Kidney (tissue), 14 donors: ENCODE data around the gene RASAL1. TPM values are rescaled to one million over a fixed set of nuclear protein-coding genes. Genes with fewer than 3 reads are reported as not detected.
"Not testable (repeated sequence)": the region's sequence is repeated elsewhere in the genome, so short reads cannot be mapped to it uniquely, and the experiment has no call there.

Source experiments
- DNase-seq, 5 donors: peaks; one replicate each; pipeline ENCODE4 v3.0.0-alpha.2; 2013 to 2020
- FAIRE-seq: peaks from 2 replicates; lab custom pipeline; 2012; peaks lifted over from hg19 to GRCh38; lab: Jason Lieb, UNC
- H3K27ac ChIP-seq, 2 donors: one replicate each; pipeline ENCODE4 v1.7.0; 2013; ENCODE audit warnings: low read depth in 2 of 2, low read length in 2 of 2, inconsistent platforms in 1 of 2
- H3K27me3 ChIP-seq: one replicate; pipeline ENCODE4 v1.7.1; 2013; ENCODE audit warnings: low read length, inconsistent platforms; ENCODE audit not compliant: control insufficient read depth, insufficient read depth
- H3K36me3 ChIP-seq, 3 donors: one replicate each; pipeline versions ENCODE4 v1.7.0 to v1.7.1; 2013; ENCODE audit warnings: low read length in 3 of 3, control low read depth in 1 of 3, inconsistent platforms in 1 of 3; ENCODE audit not compliant: insufficient read depth in 3 of 3, control insufficient read depth in 2 of 3
- H3K4me1 ChIP-seq, 3 donors: one replicate each; pipeline versions ENCODE4 v1.7.0 to v1.7.1; 2013; ENCODE audit warnings: low read length in 3 of 3, inconsistent platforms in 1 of 3, low read depth in 1 of 3; ENCODE audit not compliant: control insufficient read depth in 2 of 3, insufficient read depth in 2 of 3
- H3K4me3 ChIP-seq, 3 donors: one replicate each; pipeline versions ENCODE4 v1.7.0 to v1.8.1; 2013; ENCODE audit warnings: low read length in 3 of 3, control low read depth in 1 of 3, inconsistent platforms in 1 of 3
- H3K9ac ChIP-seq, 3 donors: one replicate each; pipeline versions ENCODE4 v1.7.0 to v1.7.1; 2013; ENCODE audit warnings: low read length in 3 of 3, control low read depth in 1 of 3, inconsistent platforms in 1 of 3
- H3K9me3 ChIP-seq, 3 donors: one replicate each; pipeline versions ENCODE4 v1.7.0 to v1.7.1; 2013; ENCODE audit warnings: low read length in 3 of 3, control low read depth in 1 of 3, inconsistent platforms in 1 of 3; ENCODE audit not compliant: control insufficient read depth in 2 of 3, insufficient read depth in 1 of 3
- intact Hi-C: fragments of 100-400 bp; cut with DNase I; formaldehyde crosslinking; loops from one replicate; pipeline ENCODE4 v1.11.1; 2022
- polyA plus RNA-seq: library from polyadenylated mRNA; stranded (reverse); fragments of 350-450 nt; fragmentation: Illumina TruSeq; extraction: RNeasy Lipid Tissue Mini Kit (QIAGEN cat#74804); gene quantifications from one replicate; pipeline ENCODE4 v1.2.3, GENCODE V29; 2014; ENCODE audit warnings: low read depth, low replicate concordance; ENCODE audit not compliant: insufficient read depth
- total RNA-seq: library from RNA; stranded (reverse); fragmentation: NEBNext Ultra II Directional; extraction: Animal tissue kit (Norgen Biotek cat#: 25700); gene quantifications from one replicate; pipeline ENCODE4 v1.2.1, GENCODE V29; 2021
- TF ChIP-seq, protein P1 (sequence below): IDR thresholded peaks from 3 replicates; pipeline ENCODE4 v1.5.1; 2012; ENCODE audit warnings: mild to moderate bottlenecking, moderate library complexity, borderline replicate concordance; ENCODE audit not compliant: insufficient read depth; ENCODE audit errors: extremely low read depth
- donor health status: control.
- donor health status: control.
- donor health status: control.
- donor health status: control.
- donor health status: control.
- donor health status: DM: yes; HTN: yes; CAD: no.
- donor health status: Normal renal cell carcinoma (clear cell type).

RASAL1 gene
- total and polyA plus RNA-seq, 2 donors from 2014 or later = 23.5 to 58.3 TPM

DNA sequence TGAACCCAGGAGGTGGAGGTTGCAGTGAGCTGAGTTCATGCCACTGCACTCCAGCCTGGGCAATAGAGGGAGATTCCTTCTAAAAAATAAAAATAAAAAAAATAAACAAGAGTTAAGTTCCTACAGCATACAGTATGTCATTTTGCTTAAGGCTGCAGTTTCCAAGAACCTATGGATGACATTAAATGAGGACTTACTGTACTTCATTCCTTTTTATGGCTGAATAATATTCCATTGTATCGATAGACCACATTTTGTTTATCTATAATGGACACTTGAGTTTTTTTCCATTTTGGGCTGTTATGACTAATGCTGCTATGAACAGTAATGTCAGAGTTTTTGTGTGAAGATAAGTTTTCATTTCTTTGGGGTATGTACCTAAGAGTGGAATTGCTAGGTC is 17.4 kb downstream of the RASAL1 start:
- Histone ChIP-seq H3K4me1 (no peaks in the 10 kb centered on the region), H3K27me3 (no peaks in the 10 kb centered on the region), H3K9ac (no peak overlapping the region), H3K4me3 (no peak overlapping the region), H3K27ac (no peak overlapping the region), H3K36me3 (no peaks in the 10 kb centered on the region), H3K9me3 (peaks cover 0 to 2% (median 0%) of the 10 kb centered on the region in 3 donors)
- intact Hi-C loops = no loop called here
- DNase-seq (no peak), FAIRE-seq (no peak)
- TF ChIP-seq, protein P1, sequence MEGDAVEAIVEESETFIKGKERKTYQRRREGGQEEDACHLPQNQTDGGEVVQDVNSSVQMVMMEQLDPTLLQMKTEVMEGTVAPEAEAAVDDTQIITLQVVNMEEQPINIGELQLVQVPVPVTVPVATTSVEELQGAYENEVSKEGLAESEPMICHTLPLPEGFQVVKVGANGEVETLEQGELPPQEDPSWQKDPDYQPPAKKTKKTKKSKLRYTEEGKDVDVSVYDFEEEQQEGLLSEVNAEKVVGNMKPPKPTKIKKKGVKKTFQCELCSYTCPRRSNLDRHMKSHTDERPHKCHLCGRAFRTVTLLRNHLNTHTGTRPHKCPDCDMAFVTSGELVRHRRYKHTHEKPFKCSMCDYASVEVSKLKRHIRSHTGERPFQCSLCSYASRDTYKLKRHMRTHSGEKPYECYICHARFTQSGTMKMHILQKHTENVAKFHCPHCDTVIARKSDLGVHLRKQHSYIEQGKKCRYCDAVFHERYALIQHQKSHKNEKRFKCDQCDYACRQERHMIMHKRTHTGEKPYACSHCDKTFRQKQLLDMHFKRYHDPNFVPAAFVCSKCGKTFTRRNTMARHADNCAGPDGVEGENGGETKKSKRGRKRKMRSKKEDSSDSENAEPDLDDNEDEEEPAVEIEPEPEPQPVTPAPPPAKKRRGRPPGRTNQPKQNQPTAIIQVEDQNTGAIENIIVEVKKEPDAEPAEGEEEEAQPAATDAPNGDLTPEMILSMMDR = no peak

DNA sequence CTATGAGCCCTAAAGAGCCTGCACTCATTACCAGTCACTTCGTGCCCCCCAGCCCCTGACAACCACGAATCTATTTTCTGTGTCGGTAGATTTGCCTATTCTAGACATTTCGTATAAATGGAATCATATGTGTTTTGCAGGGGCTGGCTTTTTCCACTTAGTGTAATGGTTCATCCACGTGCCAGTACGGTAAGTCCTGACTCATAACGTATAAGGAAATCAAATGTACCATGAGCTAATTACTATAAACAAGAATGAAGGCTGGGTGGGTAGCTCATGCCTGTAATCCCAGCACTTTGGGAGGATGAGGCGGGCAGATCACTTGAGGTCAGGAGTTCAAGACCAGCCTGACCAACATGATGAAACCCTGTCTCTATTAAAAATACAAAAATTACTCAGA is 17.9 kb downstream of the RASAL1 start:
- DNase-seq, intact Hi-C loops, FAIRE-seq: not testable (repeated sequence)

DNA sequence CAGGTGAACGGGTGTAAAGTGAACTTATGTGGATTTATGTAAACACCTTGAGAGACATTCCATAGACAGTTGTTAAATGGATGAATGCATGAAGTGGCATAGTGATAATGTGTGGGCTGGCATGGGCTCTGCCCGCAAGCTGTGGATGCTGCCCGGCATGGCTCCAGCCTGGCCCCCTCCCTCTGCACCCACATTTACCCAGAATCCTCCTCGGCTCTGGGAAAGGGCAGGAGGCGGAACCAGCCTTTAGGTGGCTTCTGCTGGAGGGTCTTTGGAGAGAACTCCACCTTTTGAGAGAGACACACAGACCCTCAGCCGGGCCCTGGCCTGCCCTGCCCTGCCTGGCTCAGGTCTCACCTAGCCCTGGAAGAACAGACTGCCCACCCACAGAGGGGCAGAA is 18.7 kb downstream of the RASAL1 start:
- no peaks in the 10 kb centered on the region for H3K4me1 ChIP-seq
- H3K27me3 ChIP-seq = no peaks in the 10 kb centered on the region
- no peak overlapping the region for H3K4me3 ChIP-seq
- H3K9ac ChIP-seq = no peak overlapping the region
- TF ChIP-seq, protein P1 = no peak
- peak in 1 of 5 donors; percentile 47 for DNase-seq
- H3K36me3 ChIP-seq = no peaks in the 10 kb centered on the region
- no peaks in the 10 kb centered on the region for H3K9me3 ChIP-seq
- intact Hi-C loops = no loop called here
- no peak for FAIRE-seq
- H3K27ac ChIP-seq = no peak overlapping the region

More for the DNA sequence above, 17.9 kb downstream of the RASAL1 start:
- not testable (repeated sequence) for H3K9ac ChIP-seq, H3K4me3 ChIP-seq, H3K9me3 ChIP-seq, H3K36me3 ChIP-seq, H3K27ac ChIP-seq, H3K4me1 ChIP-seq, H3K27me3 ChIP-seq

DNA sequence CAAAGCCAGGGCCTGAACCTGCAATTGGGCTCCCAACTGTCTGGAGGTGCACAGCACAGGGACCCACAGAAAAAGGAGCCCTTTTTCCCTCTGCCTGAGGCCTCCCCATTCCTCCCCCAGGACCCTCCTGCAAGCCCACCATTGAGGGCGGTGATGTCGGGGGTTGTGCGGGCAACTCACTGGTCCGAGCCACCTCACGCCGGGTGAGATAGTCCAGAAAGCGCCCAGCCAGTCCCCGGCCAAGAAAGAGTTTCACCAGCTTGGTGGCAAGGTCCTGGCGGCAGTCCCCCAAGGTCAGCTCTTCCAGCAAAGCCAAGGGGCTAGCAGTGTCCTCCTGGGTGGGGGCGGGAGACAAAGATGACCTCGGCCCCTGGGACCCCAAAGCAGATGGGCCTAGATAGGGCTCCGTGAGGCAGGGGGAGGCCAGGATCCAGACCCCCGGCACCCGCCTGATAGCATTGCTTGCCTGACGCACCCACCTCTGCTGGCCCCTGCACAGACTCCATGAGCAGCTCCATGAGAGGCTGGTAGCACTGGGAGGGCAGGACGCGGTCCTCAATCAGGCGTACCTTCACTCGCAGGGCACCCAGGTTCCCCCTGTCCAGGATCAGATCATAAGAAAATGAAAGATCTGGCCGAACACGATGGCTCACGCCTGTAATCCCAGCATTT is 20.0 kb downstream of the RASAL1 start:
- FAIRE-seq (no peak), DNase-seq (peak in 1 of 5 donors; percentile 56)
- H3K36me3 ChIP-seq = no peaks in the 10 kb centered on the region
- H3K9me3 ChIP-seq = no peaks in the 10 kb centered on the region
- no peaks in the 10 kb centered on the region for H3K4me1 ChIP-seq
- no peak overlapping the region for H3K27ac ChIP-seq
- H3K4me3 ChIP-seq = no peak overlapping the region
- intact Hi-C loops = no loop called here
- TF ChIP-seq, protein P1 = no peak
- no peak overlapping the region for H3K9ac ChIP-seq
- no peaks in the 10 kb centered on the region for H3K27me3 ChIP-seq
